GM12865 (cell line): Measurements from ENCODE around the gene CRK.
"Not testable (repeated sequence)": the region's sequence is repeated elsewhere in the genome, so short reads cannot be mapped to it uniquely, and the experiment has no call there.

Experiments used
- DNase-seq: peaks from one replicate; pipeline ENCODE4 v3.0.0; 2010; ENCODE audit warnings: low read depth
- H3K4me3 ChIP-seq: 2 replicates; pipeline ENCODE4 v1.5.1; 2011; ENCODE audit warnings: mild to moderate bottlenecking, low read depth, low read length, control low read depth
- CTCF ChIP-seq: IDR thresholded peaks from 2 replicates; pipeline ENCODE4 v1.5.1; 2011; ENCODE audit warnings: low read length, control low read depth, low read depth, inconsistent platforms; ENCODE audit not compliant: insufficient read depth; ENCODE audit errors: missing control alignments

CRK gene

DNA sequence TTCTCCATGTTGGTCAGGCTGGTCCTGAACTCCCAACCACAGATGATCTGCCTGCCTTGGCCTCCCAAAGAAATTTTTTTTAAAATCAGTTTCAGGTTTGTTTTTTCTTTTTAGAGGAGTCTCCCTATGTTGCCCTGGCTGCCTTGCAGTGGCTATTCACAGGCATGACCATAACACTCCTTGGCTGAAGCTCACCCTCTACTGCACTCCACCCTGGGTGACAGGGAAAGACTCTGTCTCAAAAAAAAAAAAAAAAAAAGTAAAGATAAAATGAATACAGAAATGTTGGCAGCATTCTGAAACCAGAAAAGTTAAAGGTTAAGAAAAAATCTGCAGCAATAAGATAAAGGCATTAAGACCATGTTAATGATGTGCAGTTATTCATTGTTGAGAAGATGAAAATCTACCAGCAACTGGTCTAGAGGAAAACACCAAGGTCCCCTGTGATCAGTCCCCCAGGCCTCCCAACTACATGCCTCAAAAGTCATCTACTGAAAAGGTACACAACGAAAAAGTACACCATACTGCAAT is 71.1 kb downstream of the CRK start:
- no peak for DNase-seq
- no peak overlapping the region for H3K4me3 ChIP-seq
- no peak for TF ChIP-seq CTCF

- H3K4me3 ChIP-seq: peak overlapping the region; percentile 15; the same call in 1 of the 2 replicates
- DNase-seq: peak; percentile 85
- TF ChIP-seq CTCF: no peak
Observed at GRCh38 chr17:1379930-1380313, 76.1 kb downstream of the CRK start.

DNA sequence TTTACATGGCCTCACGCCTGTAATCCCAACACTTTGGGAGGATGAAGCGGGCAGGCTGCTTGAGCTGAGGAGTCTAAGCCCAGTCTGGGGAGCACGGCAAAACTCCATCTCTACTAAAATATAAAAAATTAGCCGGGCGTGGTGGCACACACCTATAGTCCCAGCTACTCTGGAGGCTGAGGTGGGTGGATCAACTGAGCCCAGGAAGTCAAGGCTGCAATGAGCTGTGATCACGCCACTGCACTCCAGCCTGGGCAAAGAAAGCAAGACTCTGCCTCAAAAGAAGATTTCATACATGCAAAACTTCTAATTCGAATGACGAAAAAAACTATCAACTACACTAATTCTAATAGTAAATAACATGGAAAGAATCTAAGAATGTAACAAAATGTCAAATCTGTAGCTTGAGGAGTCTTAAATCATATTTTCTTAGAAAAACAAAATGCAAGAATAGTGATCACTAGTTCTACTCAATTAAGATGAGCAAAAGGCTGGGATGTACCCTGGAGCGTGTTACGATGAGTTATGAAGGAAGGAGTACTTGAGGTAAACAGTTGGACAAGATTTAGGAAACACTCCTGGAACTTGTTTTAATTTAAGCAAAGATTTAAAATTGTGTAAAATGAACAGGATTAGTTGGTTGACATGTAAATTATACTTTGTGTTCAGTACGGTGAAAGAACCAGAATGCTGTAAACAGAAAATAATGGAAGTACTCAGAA is 76.7 kb downstream of the CRK start:
- TF ChIP-seq CTCF: no peak
- no peak for DNase-seq

GRCh38 chr17:1378476-1378860 is 77.6 kb downstream of the CRK start:
- not testable (repeated sequence) for DNase-seq

More for the DNA sequence above, 76.7 kb downstream of the CRK start:
- H3K4me3 ChIP-seq: no peak overlapping the region

GRCh38 chr17:1377334-1377733 is 78.7 kb downstream of the CRK start:
- peak overlapping the region; percentile 10; the same call in 1 of the 2 replicates for H3K4me3 ChIP-seq
- TF ChIP-seq CTCF: no peak
- DNase-seq: peak; percentile 56

More at GRCh38 chr17:1378476-1378860, 77.6 kb downstream of the CRK start:
- not testable (repeated sequence) for H3K4me3 ChIP-seq

GRCh38 chr17:1376061-1376460 is 80.0 kb downstream of the CRK start:
- peak overlapping the region; percentile 19 for H3K4me3 ChIP-seq
- peak; percentile 68 for DNase-seq
- TF ChIP-seq CTCF: no peak

- no peak for TF ChIP-seq CTCF
- H3K4me3 ChIP-seq: no peak overlapping the region
- peak; percentile 28 for DNase-seq
Observed at GRCh38 chr17:1375615-1376014, 80.4 kb downstream of the CRK start.
